GM23338 (cell line): ENCODE data around the gene OR2C1.

Source experiments
- CREB1 ChIP-seq: fragments of 250-450 bp; sonication (Bioruptor Pico); IDR thresholded peaks from 2 replicates; pipeline ENCODE4 v1.5.0; 2020; ENCODE audit warnings: low read depth, mild to moderate bottlenecking, moderate library complexity
- EZH2 ChIP-seq: fragments of 200-600 bp; sonication (generic); IDR thresholded peaks from one replicate; pipeline ENCODE4 v1.8.0; 2017; ENCODE audit warnings: antibody characterized with exemption, mild to moderate bottlenecking, low read depth; ENCODE audit not compliant: unreplicated experiment
- EZH2phosphoT487 ChIP-seq: fragments of 200-600 bp; sonication (generic); IDR thresholded peaks from one replicate; pipeline ENCODE4 v1.8.1; 2018; ENCODE audit warnings: antibody characterized with exemption; ENCODE audit not compliant: unreplicated experiment
- JUNB ChIP-seq: IDR thresholded peaks from one replicate; pipeline ENCODE4 v1.6.1; 2016; ENCODE audit warnings: antibody characterized with exemption; ENCODE audit not compliant: unreplicated experiment
- POLR2AphosphoS5 ChIP-seq: IDR thresholded peaks from 2 replicates; pipeline ENCODE4 v1.6.1; 2016; ENCODE audit warnings: antibody characterized with exemption, low read depth
- ZNF114 ChIP-seq: fragments of 250-450 bp; sonication (Bioruptor Pico); IDR thresholded peaks from 2 replicates; pipeline ENCODE4 v1.5.0; 2020; ENCODE audit warnings: mild to moderate bottlenecking, moderate library complexity
- ZNF331 ChIP-seq: fragments of 250-450 bp; sonication (Bioruptor Pico); IDR thresholded peaks from 2 replicates; pipeline ENCODE4 v1.5.0; 2020; ENCODE audit warnings: low read depth, mild to moderate bottlenecking, moderate library complexity
- TF ChIP-seq, protein P1 (sequence below), 2 experiments: fragments of 200-600 bp in 1 of 2; sonication (generic) in 1 of 2; conservative IDR thresholded peaks; 2 replicates each; pipeline versions ENCODE4 v1.5.1 to v1.6.1; 2016 to 2017; ENCODE audit warnings: antibody characterized with exemption in 2 of 2, low read depth in 2 of 2, mild to moderate bottlenecking in 2 of 2, moderate library complexity in 1 of 2
- TF ChIP-seq, protein P2 (sequence below): IDR thresholded peaks from one replicate; pipeline ENCODE4 v1.6.1; 2018; ENCODE audit warnings: antibody characterized with exemption; ENCODE audit not compliant: unreplicated experiment
- TF ChIP-seq, protein P3 (sequence below): IDR thresholded peaks from 2 replicates; pipeline ENCODE4 v1.6.1; 2016; ENCODE audit warnings: antibody characterized with exemption

DNA sequence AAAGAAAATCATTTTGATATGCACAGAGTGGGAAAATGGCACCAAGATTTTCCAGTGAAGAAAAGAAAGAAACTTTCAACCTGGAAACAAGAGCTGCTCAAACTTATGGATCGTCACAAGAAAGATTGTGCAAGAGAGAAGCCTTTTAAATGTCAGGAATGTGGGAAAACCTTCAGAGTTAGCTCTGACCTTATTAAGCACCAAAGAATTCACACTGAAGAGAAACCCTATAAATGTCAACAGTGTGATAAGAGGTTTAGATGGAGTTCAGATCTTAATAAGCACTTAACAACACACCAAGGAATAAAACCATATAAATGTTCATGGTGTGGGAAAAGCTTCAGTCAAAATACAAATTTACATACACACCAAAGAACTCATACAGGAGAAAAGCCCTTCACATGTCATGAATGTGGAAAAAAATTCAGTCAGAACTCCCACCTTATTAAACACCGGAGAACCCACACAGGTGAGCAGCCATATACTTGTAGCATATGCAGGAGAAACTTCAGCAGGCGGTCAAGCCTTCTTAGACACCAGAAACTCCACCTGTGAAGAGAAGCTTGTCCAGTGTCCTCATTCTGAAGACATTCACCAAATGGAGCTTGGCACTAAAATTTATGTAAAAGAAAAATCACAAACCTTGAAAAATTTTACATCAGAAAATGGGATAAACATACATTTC is 38.2 kb upstream of the OR2C1 start:
- TF ChIP-seq, protein P1, sequence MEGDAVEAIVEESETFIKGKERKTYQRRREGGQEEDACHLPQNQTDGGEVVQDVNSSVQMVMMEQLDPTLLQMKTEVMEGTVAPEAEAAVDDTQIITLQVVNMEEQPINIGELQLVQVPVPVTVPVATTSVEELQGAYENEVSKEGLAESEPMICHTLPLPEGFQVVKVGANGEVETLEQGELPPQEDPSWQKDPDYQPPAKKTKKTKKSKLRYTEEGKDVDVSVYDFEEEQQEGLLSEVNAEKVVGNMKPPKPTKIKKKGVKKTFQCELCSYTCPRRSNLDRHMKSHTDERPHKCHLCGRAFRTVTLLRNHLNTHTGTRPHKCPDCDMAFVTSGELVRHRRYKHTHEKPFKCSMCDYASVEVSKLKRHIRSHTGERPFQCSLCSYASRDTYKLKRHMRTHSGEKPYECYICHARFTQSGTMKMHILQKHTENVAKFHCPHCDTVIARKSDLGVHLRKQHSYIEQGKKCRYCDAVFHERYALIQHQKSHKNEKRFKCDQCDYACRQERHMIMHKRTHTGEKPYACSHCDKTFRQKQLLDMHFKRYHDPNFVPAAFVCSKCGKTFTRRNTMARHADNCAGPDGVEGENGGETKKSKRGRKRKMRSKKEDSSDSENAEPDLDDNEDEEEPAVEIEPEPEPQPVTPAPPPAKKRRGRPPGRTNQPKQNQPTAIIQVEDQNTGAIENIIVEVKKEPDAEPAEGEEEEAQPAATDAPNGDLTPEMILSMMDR (conservative IDR thresholded peaks at IDR 0.05; ENCODE audit: low read depth in 2 of 2) = no peak
- no peak for TF ChIP-seq EZH2phosphoT487
- TF ChIP-seq, protein P2, sequence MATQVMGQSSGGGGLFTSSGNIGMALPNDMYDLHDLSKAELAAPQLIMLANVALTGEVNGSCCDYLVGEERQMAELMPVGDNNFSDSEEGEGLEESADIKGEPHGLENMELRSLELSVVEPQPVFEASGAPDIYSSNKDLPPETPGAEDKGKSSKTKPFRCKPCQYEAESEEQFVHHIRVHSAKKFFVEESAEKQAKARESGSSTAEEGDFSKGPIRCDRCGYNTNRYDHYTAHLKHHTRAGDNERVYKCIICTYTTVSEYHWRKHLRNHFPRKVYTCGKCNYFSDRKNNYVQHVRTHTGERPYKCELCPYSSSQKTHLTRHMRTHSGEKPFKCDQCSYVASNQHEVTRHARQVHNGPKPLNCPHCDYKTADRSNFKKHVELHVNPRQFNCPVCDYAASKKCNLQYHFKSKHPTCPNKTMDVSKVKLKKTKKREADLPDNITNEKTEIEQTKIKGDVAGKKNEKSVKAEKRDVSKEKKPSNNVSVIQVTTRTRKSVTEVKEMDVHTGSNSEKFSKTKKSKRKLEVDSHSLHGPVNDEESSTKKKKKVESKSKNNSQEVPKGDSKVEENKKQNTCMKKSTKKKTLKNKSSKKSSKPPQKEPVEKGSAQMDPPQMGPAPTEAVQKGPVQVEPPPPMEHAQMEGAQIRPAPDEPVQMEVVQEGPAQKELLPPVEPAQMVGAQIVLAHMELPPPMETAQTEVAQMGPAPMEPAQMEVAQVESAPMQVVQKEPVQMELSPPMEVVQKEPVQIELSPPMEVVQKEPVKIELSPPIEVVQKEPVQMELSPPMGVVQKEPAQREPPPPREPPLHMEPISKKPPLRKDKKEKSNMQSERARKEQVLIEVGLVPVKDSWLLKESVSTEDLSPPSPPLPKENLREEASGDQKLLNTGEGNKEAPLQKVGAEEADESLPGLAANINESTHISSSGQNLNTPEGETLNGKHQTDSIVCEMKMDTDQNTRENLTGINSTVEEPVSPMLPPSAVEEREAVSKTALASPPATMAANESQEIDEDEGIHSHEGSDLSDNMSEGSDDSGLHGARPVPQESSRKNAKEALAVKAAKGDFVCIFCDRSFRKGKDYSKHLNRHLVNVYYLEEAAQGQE = no peak
- TF ChIP-seq POLR2AphosphoS5 = no peak
- TF ChIP-seq, protein P3, sequence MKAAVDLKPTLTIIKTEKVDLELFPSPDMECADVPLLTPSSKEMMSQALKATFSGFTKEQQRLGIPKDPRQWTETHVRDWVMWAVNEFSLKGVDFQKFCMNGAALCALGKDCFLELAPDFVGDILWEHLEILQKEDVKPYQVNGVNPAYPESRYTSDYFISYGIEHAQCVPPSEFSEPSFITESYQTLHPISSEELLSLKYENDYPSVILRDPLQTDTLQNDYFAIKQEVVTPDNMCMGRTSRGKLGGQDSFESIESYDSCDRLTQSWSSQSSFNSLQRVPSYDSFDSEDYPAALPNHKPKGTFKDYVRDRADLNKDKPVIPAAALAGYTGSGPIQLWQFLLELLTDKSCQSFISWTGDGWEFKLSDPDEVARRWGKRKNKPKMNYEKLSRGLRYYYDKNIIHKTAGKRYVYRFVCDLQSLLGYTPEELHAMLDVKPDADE = no peak
- TF ChIP-seq EZH2 = no peak
- TF ChIP-seq JUNB = no peak
- TF ChIP-seq ZNF114 = no peak
- TF ChIP-seq CREB1 = no peak
- TF ChIP-seq ZNF331 (CRISPR knock-in tag) = no peak
